Upper lobe of left lung (tissue), 4 donors: ENCODE data around the gene SRSF6.

Source experiments
- CTCF ChIP-seq, 6 experiments: fragments of 450-650 bp in 4 of 6; fragments of 200-600 bp in 2 of 6; sonication (generic) in 2 of 6; IDR thresholded peaks; one replicate each; pipeline ENCODE4 v1.5.1; 2016 to 2019; ENCODE audit warnings: antibody characterized with exemption in 6 of 6
- EP300 ChIP-seq, 4 donors: sonication (generic); formaldehyde crosslinking; IDR thresholded peaks; one replicate each; pipeline ENCODE4 v1.5.1; 2017; ENCODE audit warnings: antibody characterized with exemption in 4 of 4, control low read depth in 2 of 4
- POLR2A ChIP-seq, 4 donors: fragments of 450-650 bp; IDR thresholded peaks; one replicate each; pipeline ENCODE4 v1.5.1; 2016 to 2017; ENCODE audit warnings: antibody characterized with exemption in 4 of 4, mild to moderate bottlenecking in 2 of 4

GRCh38 chr20:43415661-43416430, 41.9 kb upstream of the SRSF6 start:
- TF ChIP-seq CTCF (IDR thresholded peaks at IDR 0.05) (no peak), POLR2A (IDR thresholded peaks at IDR 0.05) (no peak), EP300 (IDR thresholded peaks at IDR 0.05) (no peak)
